ENCODE data around the gene GPR61.

GRCh38 chr1:109573785-109574184 lies 34.1 kb downstream of the GPR61 start:
- TF ChIP-seq ZNF384 (IDR thresholded peaks at IDR 0.05) (no peak), HDGF (IDR thresholded peaks at IDR 0.05; ENCODE audit: borderline replicate concordance) (no peak), PKNOX1 (IDR thresholded peaks at IDR 0.05) (no peak), SP1 (IDR thresholded peaks at IDR 0.05) (no peak), ARNT (IDR thresholded peaks at IDR 0.05) (no peak), SUZ12 (IDR thresholded peaks at IDR 0.05) (no peak), TARDBP (IDR thresholded peaks at IDR 0.05) (no peak), FOXK2 (IDR thresholded peaks at IDR 0.05) (no peak), FOXM1 (IDR thresholded peaks at IDR 0.05; ENCODE audit: borderline replicate concordance) (no peak), ELF4 (IDR thresholded peaks at IDR 0.05) (no peak), BHLHE40 (IDR thresholded peaks at IDR 0.05; ENCODE audit: borderline replicate concordance) (no peak), FOXA1 (IDR thresholded peaks at IDR 0.05) (no peak), LEF1 (IDR thresholded peaks at IDR 0.05; ENCODE audit: borderline replicate concordance) (no peak), NFRKB (IDR thresholded peaks at IDR 0.05) (no peak)
